H1 (cell line): Measurements from ENCODE around the gene PCDHGB6. TPM values are rescaled to one million over a fixed set of nuclear protein-coding genes. Genes with fewer than 3 reads are reported as not detected.
A peak's percentile ranks its signal among the peaks of the same experiment; 100 is the strongest.

ENCODE experiments used
- CTCF ChIA-PET: fragments of 300-600 bp; sonication (Branson Sonifier 250); formaldehyde crosslinking; loops from one replicate; lab custom pipeline; 2021; ENCODE audit not compliant: partially characterized antibody; lab: Charles Lee
- POLR2A ChIA-PET: fragments of 300-600 bp; sonication (Branson Sonifier 250); formaldehyde crosslinking; loops from one replicate; lab custom pipeline; 2021; ENCODE audit warnings: inconsistent platforms; ENCODE audit not compliant: partially characterized antibody; lab: Charles Lee
- DNase-seq, 2 experiments: peaks; one replicate each; pipeline versions ENCODE4 v3.0.0 to v3.0.0-alpha.2; 2010 to 2022; ENCODE audit warnings: low spot score in 2 of 2, low read depth in 1 of 2, mixed read lengths in 1 of 2
- FAIRE-seq: peaks from 2 replicates; lab custom pipeline; 2011; peaks lifted over from hg19 to GRCh38; lab: Jason Lieb, UNC
- H2AFZ ChIP-seq: 2 replicates; pipeline ENCODE4 v1.8.1; 2012; ENCODE audit warnings: low read length, inconsistent platforms
- H2AK5ac ChIP-seq: 2 replicates; pipeline ENCODE4 v1.6.1; 2013; ENCODE audit warnings: low read depth, low read length
- H2BK120ac ChIP-seq: replicated peaks from 2 replicates; pipeline ENCODE3; 2013; ENCODE audit warnings: low read depth, low read length, inconsistent platforms
- H2BK12ac ChIP-seq: 2 replicates; pipeline ENCODE4 v1.6.1; 2013; ENCODE audit warnings: low read depth, low read length
- H2BK15ac ChIP-seq: 2 replicates; pipeline ENCODE4 v1.6.1; 2013; ENCODE audit warnings: low read length
- H2BK20ac ChIP-seq: 2 replicates; pipeline ENCODE4 v1.6.1; 2013; ENCODE audit warnings: low read length
- H2BK5ac ChIP-seq: 2 replicates; pipeline ENCODE4 v1.6.1; 2013; ENCODE audit warnings: low read depth, low read length
- H3K14ac ChIP-seq: 2 replicates; pipeline ENCODE4 v1.6.1; 2013; ENCODE audit warnings: inconsistent platforms; ENCODE audit not compliant: insufficient read length
- H3K18ac ChIP-seq: 2 replicates; pipeline ENCODE4 v1.6.1; 2013; ENCODE audit warnings: low read length; ENCODE audit errors: extremely low read depth
- H3K23ac ChIP-seq: 2 replicates; pipeline ENCODE4 v1.6.1; 2013; ENCODE audit warnings: inconsistent platforms; ENCODE audit not compliant: insufficient read length
- H3K23me2 ChIP-seq: 2 replicates; pipeline ENCODE4 v1.6.1; 2013; ENCODE audit warnings: low read depth, low read length
- H3K27ac ChIP-seq: 2 replicates; pipeline ENCODE4 v1.6.1; 2011; ENCODE audit warnings: low read depth, low read length, inconsistent platforms
- H3K27me3 ChIP-seq, 4 experiments: replicated peaks in 1 of 4; 1 replicate in 1 of 4; 2 replicates in 3 of 4; pipeline versions ENCODE4 v1.6.1 to v1.8.1; 2011 to 2013; ENCODE audit warnings: low read length in 3 of 4, mild to moderate bottlenecking in 3 of 4, inconsistent platforms in 2 of 4, mixed read lengths in 2 of 4, moderate library complexity in 1 of 4; ENCODE audit not compliant: control insufficient read depth in 3 of 4, insufficient read depth in 3 of 4; ENCODE audit errors: extremely low read depth in 1 of 4
- H3K36me3 ChIP-seq, 4 experiments: 2 replicates each; pipeline versions ENCODE4 v1.6.1 to v1.8.1; 2011 to 2013; ENCODE audit warnings: mild to moderate bottlenecking in 4 of 4, low read length in 3 of 4, moderate library complexity in 2 of 4, control low read depth in 1 of 4, inconsistent platforms in 1 of 4; ENCODE audit not compliant: insufficient read depth in 4 of 4, control insufficient read depth in 2 of 4
- H3K4ac ChIP-seq: replicated peaks from 2 replicates; pipeline ENCODE3; 2013; ENCODE audit warnings: low read length, low read depth, mixed read lengths, inconsistent platforms; ENCODE audit not compliant: insufficient read length
- H3K4me1 ChIP-seq, 4 experiments: replicated peaks in 1 of 4; 1 replicate in 1 of 4; 2 replicates in 3 of 4; pipeline versions ENCODE4 v1.6.1 to v1.8.1; 2011 to 2013; ENCODE audit warnings: low read length in 3 of 4, inconsistent platforms in 2 of 4, mixed read lengths in 1 of 4; ENCODE audit not compliant: insufficient read depth in 4 of 4, control insufficient read depth in 3 of 4
- H3K4me2 ChIP-seq, 2 experiments: 2 replicates each; pipeline versions ENCODE4 v1.6.1 to v1.8.1; 2011 to 2013; ENCODE audit warnings: low read depth in 2 of 2, low read length in 2 of 2, control low read depth in 1 of 2, inconsistent platforms in 1 of 2, mild to moderate bottlenecking in 1 of 2; ENCODE audit not compliant: insufficient read depth in 1 of 2
- H3K4me3 ChIP-seq, 4 experiments: fragments of 200-600, 300-600 bp in 1 of 4; sonication (generic), shearing (Covaris generic), sonication (Bioruptor Twin) in 1 of 4; 2 replicates each; pipeline versions ENCODE4 v1.5.1 to v1.8.1; 2011 to 2016; ENCODE audit warnings: low read length in 4 of 4, low read depth in 3 of 4, control low read depth in 2 of 4, inconsistent platforms in 2 of 4, mild to moderate bottlenecking in 2 of 4, mixed read lengths in 1 of 4, moderate library complexity in 1 of 4; ENCODE audit not compliant: insufficient read depth in 2 of 4; ENCODE audit errors: extremely low read depth in 1 of 4
- H3K56ac ChIP-seq: replicated peaks from 2 replicates; pipeline ENCODE3; 2013; ENCODE audit warnings: low read depth, mild to moderate bottlenecking, mixed read lengths, low read length, inconsistent platforms; ENCODE audit not compliant: insufficient read length
- H3K79me1 ChIP-seq: 2 replicates; pipeline ENCODE4 v1.6.1; 2013; ENCODE audit warnings: low read depth, low read length, control low read depth
- H3K79me2 ChIP-seq, 2 experiments: 2 replicates each; pipeline versions ENCODE4 v1.6.1 to v1.8.1; 2012 to 2013; ENCODE audit warnings: low read length in 2 of 2, mild to moderate bottlenecking in 2 of 2, inconsistent platforms in 1 of 2; ENCODE audit not compliant: insufficient read depth in 2 of 2, control insufficient read depth in 1 of 2
- H3K9ac ChIP-seq, 4 experiments: replicated peaks in 1 of 4; 1 replicate in 1 of 4; 2 replicates in 3 of 4; pipeline versions ENCODE4 v1.6.1 to v1.8.1; 2011 to 2013; ENCODE audit warnings: low read depth in 3 of 4, low read length in 3 of 4, control low read depth in 2 of 4, mild to moderate bottlenecking in 2 of 4, moderate library complexity in 2 of 4, inconsistent platforms in 1 of 4; ENCODE audit errors: extremely low read depth in 1 of 4
- H3K9me3 ChIP-seq, 2 experiments: 2 replicates each; pipeline versions ENCODE4 v1.6.1 to v1.8.1; 2012 to 2013; ENCODE audit warnings: mild to moderate bottlenecking in 2 of 2, moderate library complexity in 2 of 2, control low read depth in 1 of 2, inconsistent platforms in 1 of 2, low read depth in 1 of 2, low read length in 1 of 2, mixed read lengths in 1 of 2; ENCODE audit not compliant: insufficient read depth in 2 of 2
- H4K20me1 ChIP-seq, 2 experiments: replicated peaks in 1 of 2; 2 replicates each; pipeline versions ENCODE3 to v1.8.1; 2011 to 2013; ENCODE audit warnings: inconsistent platforms in 2 of 2, low read length in 2 of 2, mild to moderate bottlenecking in 1 of 2; ENCODE audit not compliant: insufficient read depth in 2 of 2, control insufficient read depth in 1 of 2
- H4K5ac ChIP-seq: 2 replicates; pipeline ENCODE4 v1.6.1; 2013; ENCODE audit warnings: low read length, low read depth, mixed read lengths, inconsistent platforms; ENCODE audit not compliant: insufficient read length
- H4K8ac ChIP-seq: 2 replicates; pipeline ENCODE4 v1.8.0; 2013; ENCODE audit warnings: mild to moderate bottlenecking, moderate library complexity, low read length, inconsistent platforms; ENCODE audit not compliant: insufficient read depth; ENCODE audit errors: extremely low read depth
- H4K91ac ChIP-seq: replicated peaks from 2 replicates; pipeline ENCODE3; 2013; ENCODE audit warnings: low read length, mixed read lengths, inconsistent platforms; ENCODE audit not compliant: insufficient read length
- ASH2L ChIP-seq: fragments of 200-600, 300-600 bp; sonication (generic); IDR thresholded peaks from one replicate; pipeline ENCODE4 v1.7.1; 2017; ENCODE audit warnings: low read length
- CHD1 ChIP-seq: IDR thresholded peaks from 2 replicates; pipeline ENCODE4 v1.6.1; 2012; ENCODE audit warnings: low read depth, low read length, improper control_type of control experiment
- CTBP2 ChIP-seq: IDR thresholded peaks from 2 replicates; pipeline ENCODE4 v1.7.0; 2011; ENCODE audit warnings: borderline replicate concordance, mild to moderate bottlenecking, moderate library complexity, mixed read lengths, low read length; ENCODE audit not compliant: insufficient read depth, insufficient read length
- JUND ChIP-seq: IDR thresholded peaks from 2 replicates; pipeline ENCODE4 v1.6.1; 2011; ENCODE audit warnings: mild to moderate bottlenecking, improper control_type of control experiment, low read length
- RBBP5 ChIP-seq: IDR thresholded peaks from 2 replicates; pipeline ENCODE4 v1.7.1; 2012; ENCODE audit warnings: low read depth, mild to moderate bottlenecking, inconsistent platforms, low read length, moderate library complexity, borderline replicate concordance
- SIRT6 ChIP-seq: IDR thresholded peaks from one replicate; pipeline ENCODE4 v1.7.1; 2012; ENCODE audit warnings: low read length, inconsistent platforms
- SRF ChIP-seq: IDR thresholded peaks from 2 replicates; pipeline ENCODE4 v1.6.1; 2011; ENCODE audit warnings: mild to moderate bottlenecking, low read depth, low read length, moderate library complexity
- TBP ChIP-seq: IDR thresholded peaks from 2 replicates; pipeline ENCODE4 v1.6.1; 2011; ENCODE audit warnings: low read depth, low read length, improper control_type of control experiment
- WGBS, 2 experiments: shearing (Covaris generic) in 1 of 2; methylation state at CpG; one replicate each; pipeline versions ENCODE4 v1.1.6 to v1.1.7; 2013 to 2015; ENCODE audit warnings: low lambda C conversion rate in 2 of 2, mixed read lengths in 2 of 2, inconsistent platforms in 1 of 2, low coverage in 1 of 2, missing lambda C conversion rate in 1 of 2; ENCODE audit not compliant: insufficient replicate concordance in 2 of 2, insufficient coverage in 1 of 2, insufficient read length in 1 of 2; ENCODE audit errors: extremely low coverage in 1 of 2, missing lambda C conversion rate in 1 of 2; 5-methylcytosine and 5-hydroxymethylcytosine counted together
- polyA plus RNA-seq, 7 experiments: library from polyadenylated mRNA; depleted of rRNA in 3 of 7; stranded (reverse) in 5 of 7; unstranded in 2 of 7; fragments of >200 nt in 5 of 7; fragments of 200-250 nt in 2 of 7; gene quantifications; 1 replicate in 5 of 7; 2 replicates in 1 of 7; 4 replicates in 1 of 7; pipeline versions ENCODE4 v1.2.1 to v1.2.3, GENCODE V29; 2011 to 2013; ENCODE audit warnings: missing spikeins in 2 of 7, mixed read lengths in 2 of 7
- total RNA-seq: library from RNA; stranded (reverse); fragmentation: NEBNext Ultra II Directional; extraction: Animal tissue kit (Norgen Biotek cat#: 25700); gene quantifications from 2 replicates; pipeline ENCODE4 v1.2.1, GENCODE V29; 2021
- TF ChIP-seq, protein P1 (sequence below): IDR thresholded peaks from 2 replicates; pipeline ENCODE4 v1.6.1; 2012; ENCODE audit warnings: inconsistent platforms

The PCDHGB6 gene
- total and polyA plus RNA-seq, 2 of the 8 experiments (the other 6 are each of a cell fraction or from before 2014, with no cell fraction given) = 3.4 to 4.1 TPM

GRCh38 chr5:141389153-141390042, 18.4 kb upstream of the PCDHGB6 start:
- no peaks in the 10 kb centered on the region for H3K79me1 ChIP-seq
- H3K4me1 ChIP-seq = no peaks in the 10 kb centered on the region
- H4K91ac ChIP-seq = no peak overlapping the region
- H2BK5ac ChIP-seq = no peak overlapping the region
- no peak overlapping the region for H2BK15ac ChIP-seq
- peaks cover 3 to 29% (median 14%) of the 10 kb centered on the region in 4 experiments; a peak in 7 of 8 replicates for H3K36me3 ChIP-seq
- no peak overlapping the region; the same call in none of the 2 replicates for H4K8ac ChIP-seq
- no peak for FAIRE-seq
- TF ChIP-seq, protein P1, sequence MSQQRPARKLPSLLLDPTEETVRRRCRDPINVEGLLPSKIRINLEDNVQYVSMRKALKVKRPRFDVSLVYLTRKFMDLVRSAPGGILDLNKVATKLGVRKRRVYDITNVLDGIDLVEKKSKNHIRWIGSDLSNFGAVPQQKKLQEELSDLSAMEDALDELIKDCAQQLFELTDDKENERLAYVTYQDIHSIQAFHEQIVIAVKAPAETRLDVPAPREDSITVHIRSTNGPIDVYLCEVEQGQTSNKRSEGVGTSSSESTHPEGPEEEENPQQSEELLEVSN = no peak
- no peak for TF ChIP-seq CTBP2
- TF ChIP-seq SRF = no peak
- no peak for TF ChIP-seq CHD1
- TF ChIP-seq TBP = no peak
- no peak for TF ChIP-seq ASH2L
- no peak for TF ChIP-seq RBBP5
- no peak for TF ChIP-seq SIRT6
- no peak for TF ChIP-seq JUND
- H3K27ac ChIP-seq = no peak overlapping the region
- no peak overlapping the region for H2BK20ac ChIP-seq
- H3K79me2 ChIP-seq = no peaks in the 10 kb centered on the region
- DNase-seq = no peak
- H3K23ac ChIP-seq = no peak overlapping the region
- H2AK5ac ChIP-seq = no peak overlapping the region
- H2BK12ac ChIP-seq = no peak overlapping the region
- no peak overlapping the region; a peak in 1 of 4 replicates for H3K4me2 ChIP-seq
- H3K14ac ChIP-seq = no peak overlapping the region
- H3K27me3 ChIP-seq = no peaks in the 10 kb centered on the region; a peak in 1 of 7 replicates
- no peaks in the 10 kb centered on the region; the same call in 1 of the 2 replicates for H3K23me2 ChIP-seq
- POLR2A ChIA-PET = interaction anchor here (1.0 kb wide), 1 partner anchor 124 kb away, joined by 3 read pairs; no protein-coding TSS in a partner anchor
- no peak overlapping the region for H3K56ac ChIP-seq
- H3K9me3 ChIP-seq = peaks cover 46 to 54% of the 10 kb centered on the region in 2 experiments
- H3K4ac ChIP-seq = no peak overlapping the region
- no peak overlapping the region for H3K9ac ChIP-seq
- no peak overlapping the region for H2BK120ac ChIP-seq
- H3K18ac ChIP-seq = no peak overlapping the region
- CTCF ChIA-PET = interaction anchor here (0.8 to 8.7 kb wide), 24 partner anchors 11 to 207 kb away, joined by 3 to 68 read pairs (median 7); partner anchors contain the start of genes PCDHB10, PCDHB15, PCDHB16 and PCDHGA10
- 0 out of 8 replicates have a peak overlapping the region, but pooled peaks of 1 of the 4 experiments have one; percentile 36 for H3K4me3 ChIP-seq
- H4K20me1 ChIP-seq = no peaks in the 10 kb centered on the region
- 95% methylated on average over 62 of the region's 77 CpGs; no CpG with 5 or more reads in 1 of the 2 experiments for WGBS, 2 experiments
- no peak overlapping the region for H2AFZ ChIP-seq
- no peak overlapping the region for H4K5ac ChIP-seq
